ENCODE data around the gene DNAL1.

DNA sequence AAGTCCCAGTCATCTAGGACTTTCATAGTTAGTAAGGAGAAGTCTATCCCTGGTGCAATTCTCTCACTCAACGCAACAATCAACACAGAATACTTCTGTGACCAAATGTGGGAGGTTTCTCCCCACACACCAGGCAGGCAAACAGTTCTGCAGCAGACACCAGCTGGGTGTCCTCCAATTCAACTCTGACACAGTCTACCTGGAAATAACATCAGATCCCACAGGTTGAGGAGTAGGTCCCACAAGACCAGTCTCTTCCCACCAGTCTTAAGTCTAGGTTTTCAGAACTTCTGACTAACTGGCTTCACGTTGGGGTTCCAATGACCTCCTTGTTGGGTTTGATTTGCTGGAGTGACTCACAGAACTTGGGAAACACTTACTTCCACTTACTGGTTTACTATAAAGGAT is 17.6 kb upstream of the DNAL1 start:
- TF ChIP-seq, protein P1, sequence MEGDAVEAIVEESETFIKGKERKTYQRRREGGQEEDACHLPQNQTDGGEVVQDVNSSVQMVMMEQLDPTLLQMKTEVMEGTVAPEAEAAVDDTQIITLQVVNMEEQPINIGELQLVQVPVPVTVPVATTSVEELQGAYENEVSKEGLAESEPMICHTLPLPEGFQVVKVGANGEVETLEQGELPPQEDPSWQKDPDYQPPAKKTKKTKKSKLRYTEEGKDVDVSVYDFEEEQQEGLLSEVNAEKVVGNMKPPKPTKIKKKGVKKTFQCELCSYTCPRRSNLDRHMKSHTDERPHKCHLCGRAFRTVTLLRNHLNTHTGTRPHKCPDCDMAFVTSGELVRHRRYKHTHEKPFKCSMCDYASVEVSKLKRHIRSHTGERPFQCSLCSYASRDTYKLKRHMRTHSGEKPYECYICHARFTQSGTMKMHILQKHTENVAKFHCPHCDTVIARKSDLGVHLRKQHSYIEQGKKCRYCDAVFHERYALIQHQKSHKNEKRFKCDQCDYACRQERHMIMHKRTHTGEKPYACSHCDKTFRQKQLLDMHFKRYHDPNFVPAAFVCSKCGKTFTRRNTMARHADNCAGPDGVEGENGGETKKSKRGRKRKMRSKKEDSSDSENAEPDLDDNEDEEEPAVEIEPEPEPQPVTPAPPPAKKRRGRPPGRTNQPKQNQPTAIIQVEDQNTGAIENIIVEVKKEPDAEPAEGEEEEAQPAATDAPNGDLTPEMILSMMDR (IDR thresholded peaks at IDR 0.05 in 8 of 11, conservative IDR thresholded peaks at IDR 0.05 in 3 of 11): no peak
- no peak for TF ChIP-seq POLR2AphosphoS5 (IDR thresholded peaks at IDR 0.05)
